Suppressor macrophage treated with lipopolysaccharide for 4 hours (primary cell): ENCODE data around the gene RTF2.
A peak's percentile ranks its signal among the peaks of the same experiment; 100 is the strongest.

Experiments
- DNase-seq: peaks from one replicate; pipeline ENCODE4 v3.0.0-alpha.2; 2020

RTF2 gene

GRCh38 chr20:56468316-56469076, at the start of gene RTF2:
Gene RTF2, plus strand, starts transcription at chr20:56468627. Its CDS starts 71 bp downstream, at chr20:56468698.
- DNase-seq = peak; percentile 99

GRCh38 chr20:56420028-56420427, 48.4 kb upstream of the RTF2 start:
- no peak for DNase-seq

GRCh38 chr20:56420940-56421688, 47.3 kb upstream of the RTF2 start:
- no peak for DNase-seq

- peak; percentile 79 for DNase-seq
Observed at GRCh38 chr20:56422076-56422823, 46.2 kb upstream of the RTF2 start.

DNA sequence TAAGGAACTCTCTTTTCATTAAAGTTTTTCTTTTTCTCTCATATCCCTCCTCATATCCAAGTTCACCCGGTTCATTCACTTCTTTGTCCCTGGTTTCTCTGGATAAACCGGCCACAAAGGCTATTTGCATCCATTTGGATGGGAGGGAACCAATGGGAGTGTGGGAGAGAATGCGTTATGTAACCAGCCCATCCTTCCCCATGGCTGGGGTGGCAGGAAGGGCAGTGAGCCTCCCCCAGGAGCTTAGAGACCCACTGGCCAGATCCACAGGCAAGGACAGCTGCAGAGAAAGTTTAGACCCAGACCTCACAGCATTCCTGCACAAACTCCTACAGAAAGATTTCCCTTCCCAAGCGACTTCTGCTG, 45.6 kb upstream of the RTF2 start:
- no peak for DNase-seq

DNA sequence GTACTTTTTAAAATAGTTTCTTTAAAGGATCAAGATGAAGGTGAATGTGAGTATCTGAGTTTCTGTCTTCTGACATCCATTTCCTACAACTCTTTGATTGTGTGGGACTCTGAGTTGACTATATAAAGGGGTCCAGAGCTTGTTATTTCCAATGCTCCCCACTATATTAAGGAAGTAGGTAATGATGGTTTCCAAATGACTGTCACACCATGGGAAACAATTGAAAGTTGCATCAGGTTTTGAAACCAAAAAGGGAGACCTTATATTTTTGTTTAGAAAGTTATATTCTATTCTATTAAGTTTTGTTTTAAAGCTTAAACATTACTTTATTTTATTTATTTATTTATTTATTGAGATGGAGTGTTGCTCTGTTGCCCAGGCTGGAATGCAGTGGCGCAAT, 45.2 kb upstream of the RTF2 start:
- DNase-seq = peak; percentile 59

- DNase-seq = no peak
Observed at GRCh38 chr20:56423886-56424285, 44.5 kb upstream of the RTF2 start.

DNA sequence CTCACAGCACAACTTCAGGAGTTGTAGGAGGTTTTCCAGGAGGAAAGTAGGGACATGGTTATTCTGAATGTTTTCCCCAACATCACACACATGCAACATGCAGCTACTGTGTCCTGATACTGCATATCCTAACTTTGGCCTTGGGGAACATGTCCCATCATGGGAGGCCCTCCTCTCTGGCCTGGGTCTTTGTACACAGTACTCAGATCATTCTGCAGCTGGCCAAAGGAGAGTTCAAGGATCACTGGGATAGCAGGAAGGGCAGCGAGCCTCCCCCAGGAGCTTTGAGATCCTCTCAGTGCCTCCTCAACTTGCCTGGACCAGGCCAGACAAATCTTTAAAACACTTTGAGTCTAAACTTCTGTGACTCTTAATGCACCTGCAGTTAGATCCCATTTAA, 43.5 kb upstream of the RTF2 start:
- no peak for DNase-seq

- no peak for DNase-seq
Observed at GRCh38 chr20:56426026-56426425, 42.4 kb upstream of the RTF2 start.

- DNase-seq = no peak
Observed at GRCh38 chr20:56426926-56427325, 41.5 kb upstream of the RTF2 start.

GRCh38 chr20:56427797-56428196, 40.6 kb upstream of the RTF2 start:
- peak; percentile 54 for DNase-seq

- DNase-seq = no peak
Observed at GRCh38 chr20:56428410-56428809, 40.0 kb upstream of the RTF2 start.

DNA sequence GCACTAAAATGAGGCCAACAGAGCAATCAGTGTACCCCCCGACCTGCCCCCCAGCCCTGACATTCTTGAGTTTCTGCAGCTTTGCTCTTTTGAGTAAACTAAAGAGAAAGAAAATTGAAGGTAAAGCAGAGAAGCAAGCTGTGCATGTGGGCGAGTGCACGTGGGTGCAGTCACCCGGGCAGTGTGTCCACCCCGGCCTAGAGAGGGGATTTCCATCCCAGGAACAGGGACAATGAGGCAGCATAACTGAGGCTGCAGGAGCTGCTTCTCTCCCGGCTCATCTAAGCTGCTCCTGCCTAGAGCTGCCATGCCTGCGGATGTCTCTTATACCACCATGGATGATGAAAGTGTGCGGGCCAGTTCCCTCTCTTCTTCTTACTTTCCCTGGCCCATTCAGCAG, 39.5 kb upstream of the RTF2 start:
- peak; percentile 48 for DNase-seq

DNA sequence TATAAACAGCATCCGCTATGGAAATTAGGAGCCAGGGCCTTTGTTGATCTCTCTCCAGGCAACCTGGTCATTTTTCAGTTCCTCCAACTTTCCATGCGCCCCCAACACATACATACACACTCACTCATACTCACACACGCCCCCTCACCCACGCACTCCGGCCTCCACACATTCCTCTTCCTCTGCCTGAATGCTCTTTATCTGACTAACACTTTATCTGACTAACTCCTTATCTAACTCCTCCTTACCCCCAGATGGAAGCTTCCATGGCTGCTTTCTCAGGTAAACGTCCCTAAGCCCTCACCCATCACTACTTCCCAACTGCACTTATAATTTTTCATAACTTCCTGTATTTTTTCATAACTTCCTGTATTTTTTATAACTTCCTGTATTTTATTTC, 38.9 kb upstream of the RTF2 start:
- peak; percentile 36 for DNase-seq

GRCh38 chr20:56429941-56430340, 38.5 kb upstream of the RTF2 start:
- no peak for DNase-seq

GRCh38 chr20:56430461-56430860, 38.0 kb upstream of the RTF2 start:
- DNase-seq = no peak

GRCh38 chr20:56430957-56431356, 37.5 kb upstream of the RTF2 start:
- DNase-seq = no peak

- no peak for DNase-seq
Observed at GRCh38 chr20:56431471-56431870, 37.0 kb upstream of the RTF2 start.

DNA sequence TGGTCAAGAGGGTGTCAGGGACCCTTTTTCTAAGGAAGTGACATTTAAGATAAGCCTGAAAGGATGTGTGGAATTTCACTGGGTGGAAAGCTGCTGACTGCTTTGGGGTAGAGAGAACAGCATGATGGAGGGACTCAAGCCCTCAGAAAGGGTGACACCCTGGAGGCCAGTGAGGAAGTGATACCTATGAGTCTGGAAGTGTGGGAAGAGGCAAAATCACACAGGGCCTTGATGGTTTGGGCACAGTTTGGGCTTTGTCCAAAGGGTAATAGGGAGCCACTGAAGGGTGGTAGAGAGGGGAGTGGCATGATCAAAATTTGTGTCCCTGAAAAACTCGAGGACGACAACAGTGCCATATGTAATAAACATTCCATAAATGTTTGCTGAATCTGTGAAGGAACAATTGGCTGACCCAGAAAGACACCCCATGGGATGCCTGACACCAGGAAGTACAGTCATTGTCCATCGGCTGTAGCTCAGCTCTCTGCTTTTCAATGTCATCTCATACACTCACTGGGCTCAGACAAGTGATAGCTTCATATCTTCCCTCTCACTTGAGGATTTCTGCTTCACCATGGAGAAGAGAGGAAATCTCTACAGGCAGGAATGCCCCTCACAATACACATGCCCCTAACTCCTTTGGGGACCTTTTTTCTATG, 35.1 kb upstream of the RTF2 start:
- peak; percentile 30 for DNase-seq

GRCh38 chr20:56433880-56434255, 34.6 kb upstream of the RTF2 start:
- DNase-seq = no peak

DNA sequence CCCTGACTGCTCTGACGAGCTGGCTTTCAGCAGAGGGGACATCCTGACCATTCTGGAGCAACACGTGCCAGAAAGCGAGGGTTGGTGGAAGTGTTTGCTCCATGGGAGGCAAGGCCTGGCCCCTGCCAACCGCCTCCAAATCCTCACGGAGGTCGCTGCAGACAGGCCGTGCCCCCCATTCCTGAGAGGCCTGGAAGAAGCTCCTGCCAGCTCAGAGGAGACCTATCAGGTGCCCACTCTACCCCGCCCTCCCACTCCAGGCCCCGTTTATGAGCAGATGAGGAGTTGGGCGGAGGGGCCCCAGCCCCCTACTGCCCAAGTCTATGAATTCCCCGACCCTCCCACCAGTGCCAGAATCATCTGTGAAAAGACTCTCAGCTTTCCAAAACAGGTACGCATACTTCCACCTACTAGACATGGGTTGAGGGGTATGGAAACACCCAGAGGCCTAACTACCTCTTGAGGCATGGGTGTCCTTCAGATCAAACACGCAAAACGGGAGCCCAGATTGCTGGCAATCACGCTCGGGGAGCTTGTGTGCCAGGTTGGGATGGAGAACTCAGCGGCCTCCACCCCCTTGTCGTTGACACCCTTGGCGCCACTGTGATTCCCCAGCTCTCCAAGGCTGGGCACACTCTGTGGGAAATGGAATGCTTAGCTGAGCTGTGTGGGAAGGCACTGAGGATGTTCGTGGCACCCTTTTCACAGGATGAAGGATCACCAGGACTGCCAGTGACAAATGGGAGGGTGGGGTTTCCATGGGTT, 31.0 kb upstream of the RTF2 start:
- no peak for DNase-seq

DNA sequence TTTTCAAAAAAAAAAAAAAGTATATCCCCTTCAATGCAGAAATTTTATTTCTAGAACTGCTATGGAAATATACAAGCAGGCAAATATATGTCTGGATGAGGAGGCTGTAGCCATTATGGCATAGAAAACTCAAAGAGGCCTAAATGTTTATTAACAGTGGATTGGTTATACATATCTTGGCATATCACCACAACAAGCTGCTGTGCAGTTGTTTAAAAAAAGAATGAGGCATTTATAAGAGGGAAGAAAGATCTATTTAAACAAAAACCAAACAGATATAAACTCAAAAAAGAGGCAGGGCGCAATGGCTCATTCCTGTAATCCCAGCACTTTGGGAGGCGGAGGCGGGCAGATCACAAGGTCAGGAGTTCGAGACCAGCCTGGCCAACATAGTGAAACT, 30.1 kb upstream of the RTF2 start:
- no peak for DNase-seq
